ENCODE data around the gene TCHHL1. TPM values are rescaled to one million over a fixed set of nuclear protein-coding genes. Genes with fewer than 3 reads are reported as not detected.

TCHHL1 gene
- total RNA-seq, 1 experiment from 2014 or later, result not detected

DNA sequence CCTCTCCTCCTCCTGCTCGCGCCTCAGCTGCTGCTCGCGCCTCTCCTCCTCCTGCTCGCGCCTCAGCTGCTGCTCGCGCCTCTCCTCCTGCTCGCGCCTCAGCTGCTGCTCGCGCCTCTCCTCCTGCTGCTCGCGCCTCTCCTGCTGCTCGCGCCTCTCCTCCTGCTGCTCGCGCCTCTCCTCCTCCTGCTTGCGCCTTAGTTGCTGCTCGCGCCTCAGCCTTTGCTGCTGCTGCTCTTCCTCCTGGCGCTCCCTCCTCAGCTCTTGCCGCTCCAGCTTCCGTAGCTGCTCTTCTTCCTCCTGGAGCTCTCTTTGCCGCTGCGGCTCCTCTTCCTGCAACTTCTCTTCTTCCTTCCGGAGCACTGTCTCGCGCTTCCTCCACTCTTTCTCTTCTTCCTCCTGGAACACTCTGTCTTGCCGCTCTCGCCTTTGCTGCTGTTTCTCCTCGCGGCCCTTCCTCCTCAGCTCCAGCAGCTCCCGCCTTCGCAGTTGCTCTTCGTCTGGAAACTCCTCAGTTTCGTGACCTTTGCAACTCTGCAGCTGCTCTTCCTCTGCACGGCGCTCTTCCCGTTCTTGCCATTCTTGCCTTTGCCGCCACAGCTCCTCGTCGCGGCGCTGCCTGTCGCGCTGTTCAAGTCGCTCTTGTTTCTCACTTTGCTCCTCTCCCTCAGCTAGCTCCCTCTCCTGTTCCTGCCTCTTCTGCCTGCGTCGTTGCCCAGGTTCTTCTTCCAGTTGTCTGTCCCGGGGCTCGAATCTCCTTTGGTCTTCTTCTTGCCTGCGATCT, 23.4 kb upstream of the TCHHL1 start:
- peaks cover 4% of the 10 kb centered on the region for H3K9me3 ChIP-seq (ENCODE audit: control insufficient read depth, low read depth, low read length)

More for the DNA sequence above, 23.4 kb upstream of the TCHHL1 start:
- H3K23ac ChIP-seq (ENCODE audit: insufficient read length, low read depth, low read length), result no peak overlapping the region
- no peak overlapping the region for H3K18ac ChIP-seq (ENCODE audit: insufficient read length, low read depth, low read length)
- Mint-ChIP-seq H3K4me3 (no peak overlapping the region), H3K27ac (no peak overlapping the region), H3K36me3 (ENCODE audit: insufficient read depth in 1 of 3, low read depth in 3 of 3) (peaks cover 0 to 14% (median 3%) of the 10 kb centered on the region in 3 experiments; a peak in 4 of 7 replicates), H3K9me3 (peaks cover 13 to 25% of the 10 kb centered on the region in 2 experiments), H3K27me3 (ENCODE audit: low read depth) (no peaks in the 10 kb centered on the region; the same call in 1 of the 2 replicates), H3K4me1 (no peaks in the 10 kb centered on the region)
- H4K91ac ChIP-seq (ENCODE audit: insufficient read length, low read depth, low read length), result no peak overlapping the region
- TF ChIP-seq, protein P1, sequence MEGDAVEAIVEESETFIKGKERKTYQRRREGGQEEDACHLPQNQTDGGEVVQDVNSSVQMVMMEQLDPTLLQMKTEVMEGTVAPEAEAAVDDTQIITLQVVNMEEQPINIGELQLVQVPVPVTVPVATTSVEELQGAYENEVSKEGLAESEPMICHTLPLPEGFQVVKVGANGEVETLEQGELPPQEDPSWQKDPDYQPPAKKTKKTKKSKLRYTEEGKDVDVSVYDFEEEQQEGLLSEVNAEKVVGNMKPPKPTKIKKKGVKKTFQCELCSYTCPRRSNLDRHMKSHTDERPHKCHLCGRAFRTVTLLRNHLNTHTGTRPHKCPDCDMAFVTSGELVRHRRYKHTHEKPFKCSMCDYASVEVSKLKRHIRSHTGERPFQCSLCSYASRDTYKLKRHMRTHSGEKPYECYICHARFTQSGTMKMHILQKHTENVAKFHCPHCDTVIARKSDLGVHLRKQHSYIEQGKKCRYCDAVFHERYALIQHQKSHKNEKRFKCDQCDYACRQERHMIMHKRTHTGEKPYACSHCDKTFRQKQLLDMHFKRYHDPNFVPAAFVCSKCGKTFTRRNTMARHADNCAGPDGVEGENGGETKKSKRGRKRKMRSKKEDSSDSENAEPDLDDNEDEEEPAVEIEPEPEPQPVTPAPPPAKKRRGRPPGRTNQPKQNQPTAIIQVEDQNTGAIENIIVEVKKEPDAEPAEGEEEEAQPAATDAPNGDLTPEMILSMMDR (conservative IDR thresholded peaks at IDR 0.05), result no peak
- WGBS (ENCODE audit: extremely low coverage, insufficient read length, low lambda C conversion rate), result no CpG with 5 or more reads among the region's 53 CpGs
- peak; percentile 59 for DNase-seq
- H3K4me1 ChIP-seq (ENCODE audit: insufficient read depth, low read length), result no peaks in the 10 kb centered on the region
- H3K9ac ChIP-seq (ENCODE audit: extremely low read depth, insufficient read length, low read length), result no peak overlapping the region
- no peak overlapping the region for H3K56ac ChIP-seq (ENCODE audit: insufficient read length, low read depth, low read length)
- no peaks in the 10 kb centered on the region for H4K20me1 ChIP-seq (ENCODE audit: control insufficient read depth, insufficient read depth, insufficient read length)
- H3K79me1 ChIP-seq (ENCODE audit: insufficient read depth, low read depth, low read length, poor library complexity, severe bottlenecking), result no peaks in the 10 kb centered on the region
- no peak overlapping the region for H4K5ac ChIP-seq (ENCODE audit: insufficient read length, low read depth, low read length)
- H2BK5ac ChIP-seq (ENCODE audit: insufficient read length, low read length), result no peak overlapping the region
- H3K27ac ChIP-seq (ENCODE audit: insufficient read length, low read depth, low read length), result no peak overlapping the region
- H2BK15ac ChIP-seq (ENCODE audit: low read depth, low read length), result no peak overlapping the region
- H3K27me3 ChIP-seq (ENCODE audit: insufficient read depth, low read length), result peaks cover 60% of the 10 kb centered on the region
- no peak overlapping the region for H2AK5ac ChIP-seq (ENCODE audit: insufficient read length, low read length)
- no peak overlapping the region for H4K8ac ChIP-seq (replicated peaks; ENCODE audit: insufficient read length, low read depth, low read length)
- no peak overlapping the region for H2BK12ac ChIP-seq (ENCODE audit: insufficient read length, low read depth, low read length)
- H2BK120ac ChIP-seq (ENCODE audit: low read depth, low read length, poor library complexity, severe bottlenecking), result no peak overlapping the region
- no peak overlapping the region for H2BK20ac ChIP-seq (ENCODE audit: low read depth, low read length, poor library complexity, severe bottlenecking)
- H3K14ac ChIP-seq (ENCODE audit: insufficient read depth, low read length), result no peak overlapping the region; the same call in 1 of the 2 replicates
- H3K23me2 ChIP-seq (ENCODE audit: insufficient read length, low read depth, low read length, poor library complexity, severe bottlenecking), result peaks cover 3% of the 10 kb centered on the region
- H3K4me2 ChIP-seq (ENCODE audit: insufficient read depth, insufficient read length, low read length), result peak overlapping the region; percentile 49
- no peaks in the 10 kb centered on the region for H3K79me2 ChIP-seq (ENCODE audit: insufficient read depth, low read length)
- no peak overlapping the region for H2AFZ ChIP-seq (ENCODE audit: low read length)
- H3K4ac ChIP-seq (ENCODE audit: low read depth, low read length), result no peak overlapping the region
- H3T11ph ChIP-seq (ENCODE audit: low read length), result no peak overlapping the region
